ENCODE data around the gene DDX39B. TPM values are rescaled to one million over a fixed set of nuclear protein-coding genes. Genes with fewer than 3 reads are reported as not detected.
"Not testable (repeated sequence)": the region's sequence is repeated elsewhere in the genome, so short reads cannot be mapped to it uniquely, and the experiment has no call there.

Gene DDX39B
- polyA plus RNA-seq, 3 donors = 509 to 546 (median 538) TPM

DNA sequence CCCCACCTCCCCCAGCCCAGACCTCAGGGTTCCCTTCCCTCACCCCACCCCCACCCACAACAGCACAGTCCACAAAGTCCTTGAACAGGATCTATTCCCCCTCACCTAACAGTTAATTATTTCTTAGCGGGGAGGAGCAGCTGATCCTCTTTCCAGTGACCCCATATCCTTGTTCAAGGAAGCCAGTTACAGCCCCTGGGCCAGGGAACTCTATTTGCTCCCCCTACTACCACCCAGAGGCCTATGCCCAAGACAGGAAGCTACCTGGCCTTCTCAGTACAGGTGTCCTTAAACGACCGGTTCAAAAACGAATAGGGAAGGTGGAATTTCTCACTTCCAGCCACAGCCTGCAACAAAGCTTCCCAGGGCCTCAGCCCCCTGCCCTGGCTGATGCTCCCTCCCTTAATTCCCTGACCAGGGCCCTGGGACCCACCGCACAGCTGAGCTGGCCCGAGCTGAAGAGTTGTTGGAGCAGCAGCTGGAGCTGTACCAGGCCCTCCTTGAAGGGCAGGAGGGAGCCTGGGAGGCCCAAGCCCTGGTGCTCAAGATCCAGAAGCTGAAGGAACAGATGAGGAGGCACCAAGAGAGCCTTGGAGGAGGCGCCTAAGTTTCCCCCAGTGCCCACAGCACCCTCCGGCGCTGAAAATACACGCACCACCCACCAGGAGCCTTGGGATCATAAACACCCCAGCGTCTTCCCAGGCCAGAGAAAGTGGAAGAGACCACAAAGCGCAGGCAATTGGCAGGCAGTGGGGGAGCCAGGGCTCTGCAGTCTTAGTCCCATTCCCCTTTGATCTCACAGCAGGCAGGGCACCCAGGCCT is 12.3 kb downstream of the DDX39B start:
- no peak for DNase-seq (ENCODE audit: low read depth in 3 of 3, low spot score in 2 of 3)

DNA sequence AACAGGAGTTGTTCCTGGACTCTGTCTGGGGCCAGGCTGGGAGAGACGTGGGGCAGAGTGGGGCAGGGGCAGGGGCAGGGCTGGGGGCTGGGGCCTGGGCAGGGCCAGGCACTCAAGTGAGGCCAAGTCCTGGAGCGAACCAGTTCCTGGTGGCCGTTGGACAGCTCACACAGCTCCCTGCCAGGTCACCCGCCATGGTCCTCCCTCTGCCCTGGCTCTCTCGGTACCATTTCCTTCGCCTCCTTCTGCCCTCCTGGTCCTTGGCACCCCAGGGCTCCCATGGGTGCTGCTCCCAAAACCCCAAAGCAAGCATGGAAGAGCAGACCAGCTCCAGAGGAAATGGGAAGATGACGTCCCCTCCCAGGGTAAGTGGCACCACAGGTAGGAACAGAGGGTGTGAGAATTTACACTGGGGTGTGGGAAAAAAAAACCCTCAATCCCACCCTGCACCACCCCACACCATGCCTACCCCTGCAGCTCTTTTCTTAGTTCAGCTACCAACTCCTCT is 12.9 kb downstream of the DDX39B start, which contains the start of gene MCCD1:
Gene MCCD1 (plus strand): TSS at position 142 of the 508 bp plus-strand sequence. CDS start 53 bp downstream, at position 195.
- no peak for DNase-seq (ENCODE audit: low read depth in 3 of 3, low spot score in 2 of 3)

DNA sequence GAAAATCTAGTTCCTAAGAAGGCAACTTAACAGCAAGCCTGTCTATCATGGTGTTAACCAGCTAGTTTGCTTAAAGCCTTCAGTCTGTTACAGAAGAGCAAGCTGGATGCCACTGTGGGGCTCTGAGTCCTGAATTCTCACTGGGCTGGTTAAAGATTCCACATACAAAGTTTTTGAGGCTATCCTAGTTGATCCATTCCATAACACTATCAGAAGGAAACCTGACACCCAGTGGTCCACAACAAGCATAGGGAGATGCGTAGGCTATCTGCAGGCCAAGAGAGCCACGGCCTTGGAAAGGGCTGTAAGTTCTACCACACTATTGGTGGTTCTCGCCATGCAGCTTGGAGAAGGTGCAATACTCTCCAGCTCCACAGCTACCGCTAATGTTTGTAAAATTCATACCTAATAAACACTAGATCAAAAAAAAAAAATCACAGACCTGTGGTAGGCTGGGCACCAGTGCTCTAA is 13.5 kb downstream of the DDX39B start:
- no peak for DNase-seq (ENCODE audit: low read depth in 3 of 3, low spot score in 2 of 3)

DNA sequence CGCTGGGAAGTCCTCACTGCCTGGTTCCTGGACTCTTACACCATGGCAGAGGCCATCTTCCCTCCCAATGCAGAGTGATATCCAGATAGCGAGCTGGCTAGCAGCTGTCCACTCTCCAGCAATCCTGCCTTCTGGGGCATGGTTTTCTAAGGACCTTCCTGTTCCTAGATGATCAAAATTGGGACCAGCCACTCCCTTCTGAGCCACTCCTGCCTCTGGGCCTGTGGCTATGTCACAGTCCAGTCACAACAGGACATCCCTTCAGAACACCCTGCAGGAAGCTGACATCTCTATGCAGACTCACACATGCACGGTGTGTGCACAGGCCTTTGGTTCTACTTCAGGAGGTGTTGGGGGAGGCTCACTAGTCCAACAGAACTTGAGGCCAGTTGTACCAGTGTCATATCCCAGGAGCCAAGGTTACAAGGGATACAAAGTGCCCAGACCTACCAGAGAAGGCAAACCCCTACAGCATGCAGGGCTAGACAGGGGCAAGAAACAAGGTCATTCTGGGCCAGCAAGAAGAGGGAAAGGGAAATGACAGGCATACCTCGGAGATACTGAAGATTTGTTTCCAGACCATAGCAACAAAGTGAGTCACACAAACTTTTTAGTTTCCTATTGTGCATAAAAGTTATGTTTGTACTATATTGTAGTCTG is 15.7 kb downstream of the DDX39B start:
- no peak for DNase-seq (ENCODE audit: low read depth in 3 of 3, low spot score in 2 of 3)

DNA sequence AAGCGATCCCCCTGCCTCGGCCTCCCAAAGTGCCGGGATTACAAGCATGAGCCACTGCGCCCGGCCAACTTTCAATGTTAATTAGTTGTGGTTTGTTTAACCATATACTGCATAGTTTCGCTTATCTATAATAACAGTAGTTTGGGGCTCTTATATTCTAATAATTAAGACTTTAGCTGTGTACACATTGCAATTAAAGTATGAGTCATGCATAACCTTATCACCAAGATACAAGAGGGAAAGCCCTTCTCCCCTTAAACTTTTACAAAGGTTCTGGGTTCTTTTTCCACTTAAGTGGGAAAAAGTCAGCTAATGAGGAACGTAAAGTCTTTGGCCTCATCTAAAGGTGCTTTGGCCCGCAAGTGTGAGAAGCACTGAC is 16.3 kb downstream of the DDX39B start:
- DNase-seq (ENCODE audit: low read depth in 3 of 3, low spot score in 2 of 3) = no peak

DNA sequence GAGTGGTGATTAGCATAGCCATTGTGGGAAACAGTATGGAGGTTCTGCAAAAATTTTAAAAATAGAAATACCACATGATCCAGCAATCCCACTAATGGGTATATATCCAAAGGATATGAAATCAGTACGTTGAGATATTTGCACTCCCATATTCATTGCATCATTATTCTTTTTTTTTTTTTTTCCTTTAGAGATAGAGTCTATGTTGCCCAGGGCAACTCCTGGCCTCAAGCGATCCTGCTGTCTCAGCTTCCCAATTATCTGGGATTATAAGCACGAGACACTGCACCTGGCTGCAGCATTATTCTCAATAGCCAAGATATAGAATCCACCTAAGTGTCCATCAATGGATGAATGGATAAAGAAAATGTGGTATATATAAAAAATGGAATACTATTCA is 20.0 kb downstream of the DDX39B start:
- DNase-seq (ENCODE audit: low read depth in 3 of 3, low spot score in 2 of 3) = no peak

DNA sequence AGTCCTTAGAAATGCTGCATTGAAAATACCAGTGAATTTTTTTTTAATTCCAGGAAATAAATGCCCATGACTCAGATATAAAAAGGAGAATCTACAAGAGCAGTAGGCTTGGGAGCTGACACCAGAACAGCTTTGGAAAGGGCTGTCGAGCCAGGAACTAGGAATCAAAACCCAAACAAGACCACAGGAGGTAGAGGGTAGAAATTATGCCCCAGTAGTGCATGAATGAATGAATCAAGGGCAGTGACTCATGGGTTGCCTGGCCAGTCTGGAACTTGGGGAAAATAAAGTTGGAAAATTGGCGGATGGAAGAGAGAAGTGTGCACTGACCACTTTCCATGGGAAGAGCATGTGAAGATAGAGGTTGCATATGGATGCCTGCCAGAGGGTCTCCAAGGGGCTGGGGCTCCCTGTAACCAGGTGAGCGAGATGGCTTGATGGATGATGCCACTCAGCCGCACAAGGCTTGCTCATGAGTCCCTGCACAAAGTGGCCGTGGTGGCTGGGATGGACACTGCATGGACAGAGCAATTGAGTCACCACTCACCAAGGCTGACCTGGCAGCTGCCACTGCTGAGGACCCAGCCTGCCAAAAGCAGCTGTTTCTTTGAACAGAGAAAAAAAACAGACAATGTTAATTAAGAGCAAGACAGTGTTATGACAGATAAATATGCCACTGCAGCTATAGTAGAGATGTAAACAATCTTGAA is 28.2 kb downstream of the DDX39B start:
- no peak for DNase-seq (ENCODE audit: low read depth in 3 of 3, low spot score in 2 of 3)

DNA sequence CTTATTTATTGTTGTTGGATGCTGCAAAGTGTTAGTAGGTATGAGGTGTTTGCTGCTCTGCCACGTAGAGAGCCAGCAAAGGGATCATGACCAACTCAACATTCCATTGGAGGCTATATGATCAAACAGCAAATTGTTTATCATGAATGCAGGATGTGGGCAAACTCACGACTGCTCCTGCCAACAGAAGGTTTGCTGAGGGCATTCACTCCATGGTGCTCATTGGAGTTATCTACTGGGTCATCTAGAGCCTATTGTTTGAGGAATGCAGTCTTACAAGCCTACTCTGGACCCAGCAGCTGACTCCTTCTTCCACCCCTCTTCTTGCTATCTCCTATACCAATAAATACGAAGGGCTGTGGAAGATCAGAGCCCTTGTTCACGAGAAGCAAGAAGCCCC is 31.8 kb downstream of the DDX39B start:
- DNase-seq (ENCODE audit: low read depth in 3 of 3, low spot score in 2 of 3) = no peak

DNA sequence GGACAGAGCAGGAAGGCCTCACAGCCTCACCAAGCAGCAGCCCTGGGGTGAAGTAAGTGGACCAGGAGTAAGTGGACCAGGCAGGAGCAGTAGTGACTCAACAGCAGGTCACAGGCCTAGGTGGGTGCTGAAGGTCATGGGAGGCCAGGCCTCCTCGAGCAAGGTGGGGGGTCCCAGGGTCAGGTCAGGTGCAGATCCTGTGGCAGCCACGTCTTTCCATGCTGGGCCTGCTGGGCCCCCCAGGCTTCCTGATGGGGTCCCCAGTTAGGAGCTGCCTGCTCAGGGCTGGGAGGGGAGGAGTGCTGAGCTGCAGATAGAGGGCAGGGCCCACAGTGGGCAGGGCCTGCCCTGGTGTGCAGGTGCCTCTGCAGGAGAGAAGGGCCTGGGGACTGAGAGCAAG is 32.8 kb downstream of the DDX39B start:
- not testable (repeated sequence) for DNase-seq (ENCODE audit: low read depth in 3 of 3, low spot score in 2 of 3)

DNA sequence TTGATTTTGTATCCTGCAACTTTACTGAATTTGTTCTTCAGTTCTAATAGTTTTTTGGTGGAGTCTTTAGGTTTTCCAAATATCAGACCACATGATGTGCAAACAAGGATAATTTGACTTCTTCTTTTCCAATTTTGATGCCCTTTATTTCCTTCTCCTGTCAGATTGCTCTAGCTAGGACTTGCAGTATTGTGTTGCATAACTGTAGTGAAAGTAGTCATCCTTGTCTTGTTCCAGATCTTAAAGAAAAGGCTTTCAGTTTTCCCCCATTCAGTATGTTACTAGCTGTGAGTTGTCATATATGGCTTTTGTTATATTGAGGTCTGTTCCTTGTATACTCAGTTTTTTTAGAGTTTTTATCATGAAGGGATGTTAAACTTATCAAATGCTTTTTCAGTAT is 39.2 kb downstream of the DDX39B start:
- no peak for DNase-seq (ENCODE audit: low read depth in 3 of 3, low spot score in 2 of 3)

DNA sequence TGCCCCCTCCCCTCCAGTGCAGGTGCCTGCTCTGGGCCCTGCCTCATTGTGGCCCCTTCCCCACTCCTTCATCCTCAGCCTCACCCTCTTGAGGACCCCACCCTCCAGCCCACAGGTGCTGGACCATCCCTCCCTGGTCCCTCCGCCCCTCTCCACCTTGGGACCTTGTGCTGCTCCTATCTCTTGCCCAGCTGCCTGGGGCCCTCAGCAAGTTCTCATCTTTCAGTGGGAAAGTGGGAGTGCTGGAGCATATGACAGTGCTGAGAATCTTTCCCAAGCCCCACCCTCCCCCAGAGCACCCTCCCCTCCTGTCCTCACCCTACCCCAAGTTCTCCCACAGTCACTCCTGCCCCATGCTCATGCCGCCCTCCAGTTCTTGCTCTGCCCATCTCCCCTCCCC is 42.2 kb downstream of the DDX39B start:
- not testable (repeated sequence) for DNase-seq (ENCODE audit: low read depth in 3 of 3, low spot score in 2 of 3)

DNA sequence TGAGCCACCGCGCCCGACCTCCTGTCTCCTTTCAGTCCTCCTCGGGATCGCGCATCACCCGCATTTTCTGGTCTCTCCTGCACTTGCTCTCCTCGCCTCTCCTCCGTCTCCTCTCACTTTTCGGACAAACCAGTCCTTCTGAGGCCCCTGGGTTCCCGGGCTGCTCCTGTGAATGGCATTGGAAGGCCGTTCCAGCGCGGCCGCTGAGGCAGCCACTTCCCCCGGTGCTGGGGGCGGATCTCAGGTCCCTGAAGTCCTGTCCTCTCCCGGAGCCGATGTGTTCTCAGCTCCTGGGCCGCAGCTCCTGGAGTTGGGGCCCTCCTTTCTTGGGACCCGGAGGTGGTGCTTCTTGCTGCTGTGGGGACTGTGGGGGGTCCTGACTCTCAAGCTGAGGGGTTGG is 43.1 kb downstream of the DDX39B start:
- DNase-seq (ENCODE audit: low read depth in 3 of 3, low spot score in 2 of 3) = no peak

DNA sequence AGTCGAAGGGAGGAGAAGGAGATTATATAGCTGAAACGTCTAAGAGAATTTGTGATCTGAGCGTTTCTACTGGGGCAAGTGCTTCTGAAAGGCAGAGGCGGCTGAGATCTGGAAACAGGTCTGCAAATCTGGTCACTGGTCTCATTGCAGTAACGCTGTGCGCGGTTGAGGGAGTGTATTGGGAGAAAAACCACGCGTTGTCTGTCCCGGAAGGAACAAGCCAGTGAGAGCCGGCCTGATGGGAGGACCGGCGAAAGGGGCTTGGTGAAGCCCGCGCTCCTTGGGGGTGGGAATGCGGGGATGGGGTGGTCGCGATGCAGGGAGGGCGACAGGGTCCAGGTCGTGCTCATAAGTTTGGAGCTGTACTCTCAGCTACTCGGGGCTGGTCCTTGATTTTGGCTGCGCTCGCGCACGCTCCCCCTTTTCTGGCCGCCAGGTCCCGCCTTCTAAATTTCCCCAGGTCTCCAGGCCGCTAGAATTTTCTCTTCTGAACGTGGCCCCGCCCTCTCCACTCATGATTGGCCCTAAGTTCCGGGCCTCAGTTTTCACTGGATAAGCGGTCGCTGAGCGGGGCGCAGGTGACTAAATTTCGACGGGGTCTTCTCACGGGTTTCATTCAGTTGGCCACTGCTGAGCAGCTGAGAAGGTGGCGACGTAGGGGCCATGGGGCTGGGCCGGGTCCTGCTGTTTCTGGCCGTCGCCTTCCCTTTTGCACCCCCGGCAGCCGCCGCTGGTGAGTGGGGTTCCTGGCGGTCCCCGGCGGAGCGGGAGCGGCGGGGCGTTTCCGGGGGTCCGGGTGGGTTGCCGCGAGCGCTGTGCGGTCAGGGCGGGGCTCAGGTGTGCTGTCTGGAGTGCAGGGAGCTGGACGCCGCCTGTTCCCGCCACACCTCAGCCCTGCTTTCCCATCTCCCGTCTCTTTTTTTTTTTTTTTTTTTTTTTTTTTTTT is 44.0 kb downstream of the DDX39B start, which contains the start of gene MICB:
Gene MICB (plus strand): TSS at position 615 of the 946 bp plus-strand sequence. CDS start 49 bp downstream, at position 664.
- peak in 2 of 3 donors; percentile 14 to 54 for DNase-seq (ENCODE audit: low read depth in 3 of 3, low spot score in 2 of 3)

DNA sequence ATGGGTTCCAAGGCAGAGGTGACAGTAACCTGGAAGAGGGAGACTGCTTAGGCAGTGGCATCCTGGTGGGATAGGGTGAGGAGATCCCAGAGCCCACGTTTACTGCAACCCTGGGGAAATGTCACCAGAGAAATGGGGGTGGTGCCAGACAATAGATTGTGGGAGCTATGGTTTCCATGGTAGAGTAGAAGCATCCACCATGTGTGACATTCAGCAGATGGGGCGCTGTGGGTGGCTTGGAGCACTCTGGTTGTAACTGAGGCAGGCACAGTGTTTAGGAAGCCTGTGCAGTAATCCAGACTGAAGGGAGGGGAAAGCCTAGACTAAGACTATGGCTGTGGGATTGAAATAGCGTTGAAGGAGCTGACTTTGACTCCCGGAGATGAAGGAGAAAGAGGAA is 45.0 kb downstream of the DDX39B start:
- not testable (repeated sequence) for DNase-seq (ENCODE audit: low read depth in 3 of 3, low spot score in 2 of 3)

DNA sequence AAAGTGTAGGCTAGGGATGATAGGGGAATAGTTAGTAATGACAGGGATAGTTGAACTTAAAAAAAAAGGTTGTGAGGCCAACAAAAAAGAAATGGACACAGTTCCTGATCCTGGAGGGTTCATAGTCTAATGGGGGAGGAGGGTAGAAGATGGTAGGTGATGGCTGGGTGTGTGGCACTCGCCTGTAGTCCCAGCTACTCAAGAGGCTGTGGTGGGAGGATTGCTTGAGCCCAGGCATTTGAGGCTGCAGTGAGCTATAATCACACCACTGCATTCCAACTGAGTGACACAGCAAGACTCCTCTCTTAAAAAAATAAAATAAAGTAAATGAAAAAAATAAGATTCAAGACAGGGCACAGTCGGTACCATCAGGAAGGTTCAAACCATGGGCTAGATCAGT is 46.2 kb downstream of the DDX39B start:
- no peak for DNase-seq (ENCODE audit: low read depth in 3 of 3, low spot score in 2 of 3)

DNA sequence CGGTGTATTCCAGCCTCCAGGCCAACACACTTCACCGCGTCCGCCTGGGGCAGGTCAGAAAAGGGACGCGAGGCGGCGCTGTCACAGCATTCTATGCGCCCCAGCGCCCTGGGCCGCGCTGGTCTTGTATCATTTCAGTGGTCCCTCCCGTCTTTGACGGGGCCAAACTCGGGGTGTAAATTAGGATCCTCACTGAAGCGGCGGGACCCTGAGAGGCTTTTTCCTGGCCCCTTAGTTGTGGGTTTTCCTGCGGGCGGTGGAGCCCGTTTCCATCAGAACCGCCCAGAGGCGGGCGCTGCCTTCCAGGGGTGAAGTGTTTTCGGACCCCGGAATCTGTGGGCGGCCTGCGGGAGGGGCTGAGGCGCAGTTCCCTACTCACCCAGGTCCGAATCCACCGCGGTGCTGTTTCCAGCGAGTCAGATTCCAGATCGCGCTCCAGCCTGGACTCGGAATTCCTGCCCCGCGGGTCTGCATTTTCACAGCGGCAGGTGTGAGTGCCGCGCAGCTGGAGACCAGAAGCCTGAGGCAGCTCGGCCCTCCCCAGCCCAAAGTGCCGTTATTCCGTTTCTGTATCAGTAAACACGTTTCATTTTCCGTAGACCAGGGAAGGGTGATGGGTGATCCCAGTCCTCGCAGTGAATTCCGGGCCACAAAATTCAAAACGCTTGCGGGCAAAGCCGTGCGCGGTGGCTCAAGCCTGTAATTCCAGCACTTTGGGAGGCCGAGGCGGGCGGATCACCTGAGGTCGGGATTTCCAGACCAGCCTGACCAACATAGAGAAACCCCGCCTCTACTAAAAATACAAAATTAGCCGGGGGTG is 47.7 kb downstream of the DDX39B start:
- DNase-seq (ENCODE audit: low read depth in 3 of 3, low spot score in 2 of 3) = peak in 2 of 3 donors; percentile 8 to 59

DNA sequence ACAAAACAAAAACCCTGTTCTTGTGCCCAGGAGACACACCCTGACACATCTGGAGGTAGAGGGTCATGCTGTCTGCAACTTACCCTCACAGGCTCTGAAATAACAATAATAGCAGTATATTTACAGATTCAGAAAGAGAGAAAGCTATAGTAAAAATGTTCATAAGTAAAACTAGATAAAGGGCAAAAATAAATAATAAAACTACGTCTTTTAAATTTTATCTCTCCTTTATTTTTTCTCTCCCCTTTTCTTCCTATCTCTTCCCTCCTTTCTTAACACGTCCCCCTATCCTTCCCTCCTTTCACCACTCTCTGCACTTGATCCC is 48.3 kb downstream of the DDX39B start:
- not testable (repeated sequence) for DNase-seq (ENCODE audit: low read depth in 3 of 3, low spot score in 2 of 3)

DNA sequence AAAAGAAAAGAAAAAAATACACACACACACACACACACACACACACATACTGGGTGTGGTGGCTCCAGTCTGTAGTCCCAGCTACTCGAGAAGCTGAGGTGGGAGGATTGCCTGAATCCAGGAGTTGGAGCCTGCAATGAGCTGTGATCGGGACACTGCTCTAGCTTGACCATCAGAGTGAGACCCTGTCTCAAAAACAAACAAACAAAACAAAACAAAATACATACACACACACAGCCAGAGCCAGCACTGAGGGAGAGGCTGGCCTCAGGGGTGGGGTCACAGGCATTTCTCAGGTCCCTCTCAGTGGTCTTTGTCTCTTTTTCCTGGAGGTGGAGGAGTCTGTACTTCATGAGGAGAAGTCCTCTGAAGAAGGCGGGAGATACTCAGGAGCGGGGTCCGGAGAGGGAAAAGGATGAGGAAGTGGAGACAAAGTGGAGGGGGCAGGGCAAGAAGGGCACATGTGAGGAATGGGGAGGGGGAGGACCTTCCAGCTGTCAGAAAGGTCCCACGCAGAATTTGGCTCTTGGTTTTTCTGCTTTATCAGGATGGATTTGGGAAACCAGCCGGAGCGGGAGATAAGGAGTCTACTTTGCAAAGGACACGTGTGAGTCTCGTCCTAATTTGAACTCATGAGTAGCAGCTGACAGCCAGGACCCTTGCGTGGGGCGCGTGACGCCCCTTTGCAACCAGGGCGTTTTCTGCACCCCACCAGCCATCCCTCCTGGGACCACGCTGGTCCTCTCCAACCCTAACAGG is 51.5 kb downstream of the DDX39B start:
- no peak for DNase-seq (ENCODE audit: low read depth in 3 of 3, low spot score in 2 of 3)
